ENCODE results near the gene TMEM97.
"Not testable (repeated sequence)": the region's sequence is repeated elsewhere in the genome, so short reads cannot be mapped to it uniquely, and the experiment has no call there.

Gene TMEM97

DNA sequence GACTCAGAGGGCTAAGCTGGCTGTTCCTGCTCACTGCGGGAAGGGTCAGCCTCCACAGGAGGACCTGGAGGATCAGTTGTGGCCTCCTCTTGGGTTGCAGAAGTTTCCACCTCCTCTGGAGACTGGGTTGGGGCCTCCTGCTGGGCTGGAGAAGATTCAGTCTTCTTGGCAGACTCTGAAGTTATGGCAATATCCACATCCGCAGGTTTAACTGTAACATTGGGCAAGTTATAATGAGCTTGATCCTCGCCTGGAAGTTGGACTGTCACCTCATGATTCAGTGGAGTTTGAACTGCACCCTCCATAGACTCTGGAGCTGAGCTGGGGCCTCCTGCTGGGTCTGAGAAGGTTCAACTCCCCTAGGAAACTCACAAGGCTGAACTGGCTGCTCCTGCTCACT lies 47.6 kb upstream of the TMEM97 start:
- TF ChIP-seq EZH2 (IDR thresholded peaks at IDR 0.05; ENCODE audit: borderline replicate concordance, low read length) = no peak
- no peak for TF ChIP-seq CTCF (IDR thresholded peaks at IDR 0.05; ENCODE audit: low read length)
- no peaks in the 10 kb centered on the region for H3F3A ChIP-seq (ENCODE audit: insufficient read depth, low read length)
- no peak overlapping the region for H3K4me3 ChIP-seq (ENCODE audit: low read depth, low read length, poor library complexity, severe bottlenecking)
- H3K36me3 ChIP-seq (ENCODE audit: insufficient read depth, low read length) = no peaks in the 10 kb centered on the region; the same call in 1 of the 2 replicates
- H3K9me3 ChIP-seq (ENCODE audit: low read length) = no peaks in the 10 kb centered on the region
- H3K4me1 ChIP-seq (ENCODE audit: insufficient read depth, low read length, severe bottlenecking) = no peaks in the 10 kb centered on the region
- no peaks in the 10 kb centered on the region for H3K9me2 ChIP-seq (ENCODE audit: low read depth, low read length)
- H3K27me3 ChIP-seq (ENCODE audit: insufficient read depth, low read length) = no peaks in the 10 kb centered on the region
- no peak overlapping the region for H3K27ac ChIP-seq (ENCODE audit: low read depth, low read length, poor library complexity, severe bottlenecking)
- H2AFZ ChIP-seq (ENCODE audit: low read length) = no peak overlapping the region
- H3K79me2 ChIP-seq (ENCODE audit: insufficient read depth, low read length) = no peaks in the 10 kb centered on the region
- no peaks in the 10 kb centered on the region for H4K20me1 ChIP-seq (ENCODE audit: insufficient read depth, low read length)
- no peak overlapping the region for H3K9ac ChIP-seq (ENCODE audit: low read length)
- no peak overlapping the region for H3K4me2 ChIP-seq (ENCODE audit: low read length)

DNA sequence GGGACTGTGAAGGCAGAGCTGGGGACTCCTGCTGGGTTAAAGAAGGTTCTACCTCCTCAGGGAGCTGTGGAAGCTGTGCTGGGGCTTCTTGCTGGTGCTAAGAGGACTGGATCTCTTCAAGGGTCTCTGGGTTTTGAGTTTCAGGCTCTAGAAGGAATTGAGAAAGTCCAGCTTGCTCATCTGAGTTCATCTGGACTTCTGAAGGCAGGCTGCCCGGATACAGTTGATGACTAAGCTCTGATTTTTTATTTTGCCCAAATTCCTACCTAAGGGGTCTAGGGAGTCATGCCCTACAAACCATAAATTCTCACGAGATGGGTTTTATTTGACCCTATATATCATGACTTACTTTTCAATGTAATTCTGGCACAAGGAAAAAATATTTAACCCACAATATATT lies 46.8 kb upstream of the TMEM97 start:
- no peaks in the 10 kb centered on the region for H3K27me3 ChIP-seq (ENCODE audit: insufficient read depth, low read length)
- TF ChIP-seq CTCF (IDR thresholded peaks at IDR 0.05; ENCODE audit: low read length) = no peak
- TF ChIP-seq EZH2 (IDR thresholded peaks at IDR 0.05; ENCODE audit: borderline replicate concordance, low read length) = no peak

GRCh38 chr17:28273341-28273740 lies 45.7 kb upstream of the TMEM97 start:
- not testable (repeated sequence) for H3K9me3 ChIP-seq (ENCODE audit: low read length); H2AFZ ChIP-seq (ENCODE audit: low read length); H3K9ac ChIP-seq (ENCODE audit: low read length); H3K79me2 ChIP-seq (ENCODE audit: insufficient read depth, low read length); H3F3A ChIP-seq (ENCODE audit: insufficient read depth, low read length); H3K4me1 ChIP-seq (ENCODE audit: insufficient read depth, low read length, severe bottlenecking); H3K9me2 ChIP-seq (ENCODE audit: low read depth, low read length); H3K4me3 ChIP-seq (ENCODE audit: low read depth, low read length, poor library complexity, severe bottlenecking); H4K20me1 ChIP-seq (ENCODE audit: insufficient read depth, low read length); H3K27ac ChIP-seq (ENCODE audit: low read depth, low read length, poor library complexity, severe bottlenecking); H3K4me2 ChIP-seq (ENCODE audit: low read length); H3K36me3 ChIP-seq (ENCODE audit: insufficient read depth, low read length); H3K27me3 ChIP-seq (ENCODE audit: insufficient read depth, low read length)

More for the DNA sequence above, 46.8 kb upstream of the TMEM97 start:
- H3K4me1 ChIP-seq (ENCODE audit: insufficient read depth, low read length, severe bottlenecking) = no peaks in the 10 kb centered on the region
- no peak overlapping the region for H3K4me2 ChIP-seq (ENCODE audit: low read length)
- no peaks in the 10 kb centered on the region for H4K20me1 ChIP-seq (ENCODE audit: insufficient read depth, low read length)
- no peaks in the 10 kb centered on the region for H3K9me2 ChIP-seq (ENCODE audit: low read depth, low read length)
- no peak overlapping the region for H3K4me3 ChIP-seq (ENCODE audit: low read depth, low read length, poor library complexity, severe bottlenecking)
- H3K9ac ChIP-seq (ENCODE audit: low read length) = no peak overlapping the region
- no peaks in the 10 kb centered on the region; the same call in 1 of the 2 replicates for H3K36me3 ChIP-seq (ENCODE audit: insufficient read depth, low read length)
- no peaks in the 10 kb centered on the region for H3K9me3 ChIP-seq (ENCODE audit: low read length)
- H3K27ac ChIP-seq (ENCODE audit: low read depth, low read length, poor library complexity, severe bottlenecking) = no peak overlapping the region
- no peak overlapping the region for H2AFZ ChIP-seq (ENCODE audit: low read length)
- H3K79me2 ChIP-seq (ENCODE audit: insufficient read depth, low read length) = no peaks in the 10 kb centered on the region
- H3F3A ChIP-seq (ENCODE audit: insufficient read depth, low read length) = no peaks in the 10 kb centered on the region

DNA sequence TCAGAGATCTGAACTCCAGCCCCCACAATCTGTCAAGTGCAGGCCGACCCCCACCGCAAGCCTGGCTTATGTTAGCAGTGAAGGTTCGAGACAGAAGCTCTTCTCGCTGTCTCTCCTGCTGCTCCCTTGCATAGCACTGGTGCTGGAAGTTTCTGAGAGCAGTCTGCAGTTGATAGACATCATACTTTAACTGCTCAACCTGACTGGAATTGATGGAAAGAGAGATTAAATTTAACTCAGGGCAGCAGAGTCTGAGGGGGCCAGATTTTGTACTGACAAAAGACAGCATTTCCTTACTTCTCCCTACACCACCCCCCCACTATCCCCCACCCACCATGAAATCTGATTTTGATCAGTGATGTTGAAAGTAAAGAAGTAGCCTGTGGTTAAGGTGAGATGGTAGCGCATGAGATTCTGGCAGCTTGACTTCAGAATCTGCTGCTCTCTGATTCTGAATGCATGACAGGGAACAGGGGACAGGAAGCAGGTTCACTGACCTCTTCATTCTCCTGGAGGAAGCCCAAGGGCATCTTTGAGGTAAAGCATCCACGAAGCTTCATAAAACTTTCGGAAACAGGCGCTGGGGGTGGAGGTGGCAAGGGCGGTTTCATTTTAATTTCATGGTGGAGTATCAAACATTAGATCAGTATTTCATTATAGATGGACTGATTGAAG lies 44.3 kb upstream of the TMEM97 start:
- Histone ChIP-seq H3K9me3 (ENCODE audit: low read length) (no peaks in the 10 kb centered on the region), H3K27ac (ENCODE audit: low read depth, low read length, poor library complexity, severe bottlenecking) (no peak overlapping the region), H3K79me2 (ENCODE audit: insufficient read depth, low read length) (no peaks in the 10 kb centered on the region), H3K4me2 (ENCODE audit: low read length) (no peak overlapping the region), H3K9ac (ENCODE audit: low read length) (no peak overlapping the region), H3K4me1 (ENCODE audit: insufficient read depth, low read length, severe bottlenecking) (no peaks in the 10 kb centered on the region), H3K4me3 (ENCODE audit: low read depth, low read length, poor library complexity, severe bottlenecking) (no peak overlapping the region), H4K20me1 (ENCODE audit: insufficient read depth, low read length) (no peaks in the 10 kb centered on the region), H3F3A (ENCODE audit: insufficient read depth, low read length) (no peaks in the 10 kb centered on the region), H2AFZ (ENCODE audit: low read length) (no peak overlapping the region), H3K9me2 (ENCODE audit: low read depth, low read length) (no peaks in the 10 kb centered on the region), H3K27me3 (ENCODE audit: insufficient read depth, low read length) (no peaks in the 10 kb centered on the region), H3K36me3 (ENCODE audit: insufficient read depth, low read length) (no peaks in the 10 kb centered on the region)
- TF ChIP-seq CTCF (IDR thresholded peaks at IDR 0.05; ENCODE audit: low read length) (no peak), EZH2 (IDR thresholded peaks at IDR 0.05; ENCODE audit: borderline replicate concordance, low read length) (no peak)

All from OCI-LY1 (cell line).